Liver (tissue), 9 donors: ENCODE measurements around the gene CA10. TPM values are rescaled to one million over a fixed set of nuclear protein-coding genes. Genes with fewer than 3 reads are reported as not detected.

Experiments used
- DNase-seq: peaks from one replicate; pipeline ENCODE4 v3.0.0-alpha.2; 2017; ENCODE audit warnings: low spot score
- H3K27ac ChIP-seq, 2 donors: one replicate each; pipeline ENCODE4 v1.7.0; 2013; ENCODE audit warnings: inconsistent platforms in 2 of 2, low read length in 2 of 2, control low read depth in 1 of 2, low read depth in 1 of 2, mild to moderate bottlenecking in 1 of 2
- H3K27me3 ChIP-seq, 4 donors: one replicate each; pipeline versions ENCODE4 v1.6.1 to v1.7.0; 2013; ENCODE audit warnings: low read length in 3 of 4, inconsistent platforms in 1 of 4, mild to moderate bottlenecking in 1 of 4, moderate library complexity in 1 of 4; ENCODE audit not compliant: control insufficient read depth in 4 of 4, insufficient read depth in 4 of 4
- H3K36me3 ChIP-seq, 4 donors: one replicate each; pipeline versions ENCODE4 v1.6.1 to v1.7.0; 2013; ENCODE audit warnings: low read length in 3 of 4, mild to moderate bottlenecking in 3 of 4, low read depth in 1 of 4, moderate library complexity in 1 of 4; ENCODE audit not compliant: control insufficient read depth in 4 of 4, insufficient read depth in 3 of 4
- H3K4me1 ChIP-seq, 4 donors: one replicate each; pipeline versions ENCODE4 v1.6.1 to v1.7.0; 2013; ENCODE audit warnings: low read length in 3 of 4, mild to moderate bottlenecking in 3 of 4, moderate library complexity in 1 of 4; ENCODE audit not compliant: control insufficient read depth in 4 of 4, insufficient read depth in 4 of 4
- H3K4me3 ChIP-seq, 3 donors: one replicate each; pipeline versions ENCODE4 v1.6.1 to v1.7.0; 2013; ENCODE audit warnings: low read length in 3 of 3, control low read depth in 1 of 3, low read depth in 1 of 3, mild to moderate bottlenecking in 1 of 3
- H3K9ac ChIP-seq, 2 donors: one replicate each; pipeline ENCODE4 v1.7.0; 2013; ENCODE audit warnings: low read length in 2 of 2, mild to moderate bottlenecking in 2 of 2, moderate library complexity in 2 of 2, control low read depth in 1 of 2, low read depth in 1 of 2
- H3K9me3 ChIP-seq, 4 donors: one replicate each; pipeline versions ENCODE4 v1.6.1 to v1.7.0; 2013; ENCODE audit warnings: low read length in 3 of 4; ENCODE audit not compliant: control insufficient read depth in 4 of 4
- EGR1 ChIP-seq, 2 donors: IDR thresholded peaks; 2 replicates each; pipeline ENCODE4 v1.6.1; 2016 to 2018; ENCODE audit warnings: antibody characterized with exemption in 2 of 2, low read depth in 2 of 2
- FOXA1 ChIP-seq: IDR thresholded peaks from 2 replicates; pipeline ENCODE4 v1.6.1; 2016; ENCODE audit warnings: antibody characterized with exemption
- FOXA2 ChIP-seq: IDR thresholded peaks from 2 replicates; pipeline ENCODE4 v1.6.1; 2016; ENCODE audit warnings: antibody characterized with exemption
- HNF4A ChIP-seq, 2 donors: conservative IDR thresholded peaks; 2 replicates each; pipeline ENCODE4 v1.6.1; 2016; ENCODE audit warnings: antibody characterized with exemption in 2 of 2, mild to moderate bottlenecking in 2 of 2
- HNF4G ChIP-seq: IDR thresholded peaks from 2 replicates; pipeline ENCODE4 v1.6.1; 2016; ENCODE audit warnings: antibody characterized with exemption
- JUND ChIP-seq, 2 donors: IDR thresholded peaks; 2 replicates each; pipeline ENCODE4 v1.6.1; 2016; ENCODE audit warnings: antibody characterized with exemption in 2 of 2
- NR2F2 ChIP-seq: IDR thresholded peaks from 2 replicates; pipeline ENCODE4 v1.6.1; 2016; ENCODE audit warnings: antibody characterized with exemption
- RAD21 ChIP-seq, 2 donors: IDR thresholded peaks; 2 replicates each; pipeline ENCODE4 v1.6.1; 2016; ENCODE audit warnings: antibody characterized with exemption in 2 of 2, mild to moderate bottlenecking in 2 of 2
- RXRA ChIP-seq, 2 donors: IDR thresholded peaks; 2 replicates each; pipeline ENCODE4 v1.6.1; 2017 to 2018; ENCODE audit warnings: antibody characterized with exemption in 2 of 2, mild to moderate bottlenecking in 1 of 2
- YY1 ChIP-seq: IDR thresholded peaks from 2 replicates; pipeline ENCODE4 v1.6.1; 2016; ENCODE audit warnings: antibody characterized with exemption, mild to moderate bottlenecking
- WGBS: extraction: QIAGEN DNeasy Blood & Tissue Kit; methylation state at CpG from one replicate; pipeline ENCODE4 v1.1.7; 2013; 5-methylcytosine and 5-hydroxymethylcytosine counted together
- polyA plus RNA-seq, 2 donors: library from polyadenylated mRNA; stranded (reverse) in 1 of 2; unstranded in 1 of 2; fragments of 200-250 nt in 1 of 2; fragments of >200 nt in 1 of 2; fragmentation: Nextera tagmentation in 1 of 2; extraction: Ambion mirVana in 1 of 2; gene quantifications; one replicate each; pipeline versions ENCODE4 v1.2.1 to v1.2.3, GENCODE V29; 2013 to 2015
- total RNA-seq, 2 donors: library from RNA; depleted of rRNA; stranded (reverse); fragments of >200 nt; gene quantifications; one replicate each; pipeline ENCODE4 v1.2.3, GENCODE V29; 2014
- TF ChIP-seq, protein P1 (sequence below): fragments of 150-350 bp; IDR thresholded peaks from 2 replicates; pipeline ENCODE4 v1.5.1; 2017; ENCODE audit warnings: improper control_type of control experiment, low read depth, low read length; ENCODE audit not compliant: missing input control
- TF ChIP-seq, protein P2 (sequence below): IDR thresholded peaks from 2 replicates; pipeline ENCODE4 v1.6.1; 2016; ENCODE audit warnings: antibody characterized with exemption
- TF ChIP-seq, protein P3 (sequence below): IDR thresholded peaks from 2 replicates; pipeline ENCODE4 v1.6.1; 2016; ENCODE audit warnings: antibody characterized with exemption
- TF ChIP-seq, protein P4 (sequence below): IDR thresholded peaks from 2 replicates; pipeline ENCODE4 v1.6.1; 2016; ENCODE audit warnings: antibody characterized with exemption
- TF ChIP-seq, protein P5 (sequence below): IDR thresholded peaks from 2 replicates; pipeline ENCODE4 v1.6.1; 2016; ENCODE audit warnings: antibody characterized with exemption, mild to moderate bottlenecking
- donor health status: healthy.
- donor health status: healthy.
- donor health status: healthy.
- donor health status: healthy.
- donor health status: healthy.

Gene CA10
- total and polyA plus RNA-seq, 4 donors, result 0.05 TPM; not detected in 3

DNA sequence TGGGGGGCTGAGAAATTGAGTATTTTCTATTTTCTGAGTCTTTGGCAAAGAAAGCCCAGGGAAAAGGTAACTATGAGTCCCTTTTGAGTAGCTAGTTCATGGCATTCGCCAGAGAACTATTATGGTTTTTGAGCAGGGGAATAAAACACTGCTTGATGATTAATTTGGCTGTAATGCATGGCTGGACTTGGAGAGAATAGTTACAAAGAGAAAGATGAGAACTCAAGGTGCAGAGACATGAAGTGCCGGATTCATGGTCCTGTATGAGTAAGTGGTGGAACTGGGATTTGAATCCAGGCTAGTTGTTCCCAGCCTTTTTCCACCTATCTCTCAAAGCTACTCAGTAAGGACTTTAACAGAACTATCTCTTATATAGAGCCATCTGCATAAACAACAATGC is 266.6 kb downstream of the CA10 start (continued):
- TF ChIP-seq FOXA2, result no peak
- TF ChIP-seq, protein P1, sequence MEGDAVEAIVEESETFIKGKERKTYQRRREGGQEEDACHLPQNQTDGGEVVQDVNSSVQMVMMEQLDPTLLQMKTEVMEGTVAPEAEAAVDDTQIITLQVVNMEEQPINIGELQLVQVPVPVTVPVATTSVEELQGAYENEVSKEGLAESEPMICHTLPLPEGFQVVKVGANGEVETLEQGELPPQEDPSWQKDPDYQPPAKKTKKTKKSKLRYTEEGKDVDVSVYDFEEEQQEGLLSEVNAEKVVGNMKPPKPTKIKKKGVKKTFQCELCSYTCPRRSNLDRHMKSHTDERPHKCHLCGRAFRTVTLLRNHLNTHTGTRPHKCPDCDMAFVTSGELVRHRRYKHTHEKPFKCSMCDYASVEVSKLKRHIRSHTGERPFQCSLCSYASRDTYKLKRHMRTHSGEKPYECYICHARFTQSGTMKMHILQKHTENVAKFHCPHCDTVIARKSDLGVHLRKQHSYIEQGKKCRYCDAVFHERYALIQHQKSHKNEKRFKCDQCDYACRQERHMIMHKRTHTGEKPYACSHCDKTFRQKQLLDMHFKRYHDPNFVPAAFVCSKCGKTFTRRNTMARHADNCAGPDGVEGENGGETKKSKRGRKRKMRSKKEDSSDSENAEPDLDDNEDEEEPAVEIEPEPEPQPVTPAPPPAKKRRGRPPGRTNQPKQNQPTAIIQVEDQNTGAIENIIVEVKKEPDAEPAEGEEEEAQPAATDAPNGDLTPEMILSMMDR, result no peak

DNA sequence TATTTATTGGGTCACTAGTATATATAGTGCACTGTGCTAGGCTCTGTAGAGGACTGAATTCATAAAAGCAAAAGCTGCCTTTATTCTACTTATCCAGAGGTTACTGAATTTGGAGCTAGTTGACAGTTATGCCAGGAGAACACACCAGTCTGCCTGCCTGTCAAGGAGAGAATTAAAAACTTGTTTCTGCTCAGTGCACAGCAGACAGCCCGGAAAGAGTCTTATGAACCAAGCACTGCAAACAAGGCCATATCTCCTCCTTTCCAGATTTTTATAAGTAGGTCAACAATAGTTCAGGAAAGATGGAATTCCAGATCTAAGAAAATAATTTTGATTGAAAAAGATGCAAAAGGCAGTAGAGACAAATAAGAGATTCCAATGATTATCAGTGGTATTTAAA is 267.8 kb downstream of the CA10 start:
- DNase-seq, result no peak
- WGBS, result 85% methylated on average over 1 of the region's 1 CpG
- TF ChIP-seq FOXA2 (no peak), EGR1 (IDR thresholded peaks at IDR 0.05; ENCODE audit: low read depth in 2 of 2) (no peak), RXRA (IDR thresholded peaks at IDR 0.05) (no peak), YY1 (no peak), JUND (IDR thresholded peaks at IDR 0.05) (no peak), HNF4A (conservative IDR thresholded peaks at IDR 0.05) (no peak)
- TF ChIP-seq, protein P2, sequence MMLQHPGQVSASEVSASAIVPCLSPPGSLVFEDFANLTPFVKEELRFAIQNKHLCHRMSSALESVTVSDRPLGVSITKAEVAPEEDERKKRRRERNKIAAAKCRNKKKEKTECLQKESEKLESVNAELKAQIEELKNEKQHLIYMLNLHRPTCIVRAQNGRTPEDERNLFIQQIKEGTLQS, result no peak
- TF ChIP-seq, protein P1, result no peak
- Histone ChIP-seq H3K9ac (no peak overlapping the region), H3K27me3 (peaks cover 0 to 5% (median 0%) of the 10 kb centered on the region in 4 donors), H3K36me3 (no peaks in the 10 kb centered on the region), H3K4me3 (no peak overlapping the region), H3K9me3 (no peaks in the 10 kb centered on the region), H3K4me1 (no peaks in the 10 kb centered on the region), H3K27ac (no peak overlapping the region)

DNA sequence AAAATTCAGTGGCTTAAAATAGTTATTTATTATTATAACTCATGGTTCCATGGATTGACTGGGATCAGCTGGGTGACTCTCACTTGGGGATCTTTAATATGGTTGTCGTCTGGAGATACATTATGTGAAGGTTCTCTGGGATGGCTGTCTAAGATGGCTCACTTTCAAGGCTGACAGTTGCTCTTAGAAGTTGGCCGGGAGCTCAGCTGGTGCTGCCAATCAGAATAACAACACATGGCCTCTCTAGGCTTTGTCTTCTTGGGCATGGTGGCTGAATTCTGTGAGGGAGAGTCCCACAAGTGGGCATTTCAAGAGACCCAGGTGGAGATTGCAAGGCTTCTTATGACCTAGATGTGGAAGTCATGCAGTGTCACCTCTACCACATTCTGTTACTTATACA is 269.7 kb downstream of the CA10 start:
- WGBS, result 75% methylated on average over 2 of the region's 2 CpGs
- Histone ChIP-seq H3K4me1 (no peaks in the 10 kb centered on the region), H3K9ac (no peak overlapping the region), H3K27ac (no peak overlapping the region), H3K27me3 (peaks cover 0 to 5% (median 0%) of the 10 kb centered on the region in 4 donors), H3K9me3 (no peaks in the 10 kb centered on the region), H3K36me3 (no peaks in the 10 kb centered on the region), H3K4me3 (no peak overlapping the region)
- TF ChIP-seq RAD21 (IDR thresholded peaks at IDR 0.05) (no peak), EGR1 (IDR thresholded peaks at IDR 0.05; ENCODE audit: low read depth in 2 of 2) (no peak), YY1 (no peak), HNF4G (no peak), HNF4A (conservative IDR thresholded peaks at IDR 0.05) (no peak), FOXA2 (no peak), NR2F2 (no peak), RXRA (IDR thresholded peaks at IDR 0.05) (no peak), FOXA1 (no peak)
- TF ChIP-seq, protein P3, sequence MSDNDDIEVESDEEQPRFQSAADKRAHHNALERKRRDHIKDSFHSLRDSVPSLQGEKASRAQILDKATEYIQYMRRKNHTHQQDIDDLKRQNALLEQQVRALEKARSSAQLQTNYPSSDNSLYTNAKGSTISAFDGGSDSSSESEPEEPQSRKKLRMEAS, result no peak
- TF ChIP-seq, protein P1, result no peak
- TF ChIP-seq, protein P4, sequence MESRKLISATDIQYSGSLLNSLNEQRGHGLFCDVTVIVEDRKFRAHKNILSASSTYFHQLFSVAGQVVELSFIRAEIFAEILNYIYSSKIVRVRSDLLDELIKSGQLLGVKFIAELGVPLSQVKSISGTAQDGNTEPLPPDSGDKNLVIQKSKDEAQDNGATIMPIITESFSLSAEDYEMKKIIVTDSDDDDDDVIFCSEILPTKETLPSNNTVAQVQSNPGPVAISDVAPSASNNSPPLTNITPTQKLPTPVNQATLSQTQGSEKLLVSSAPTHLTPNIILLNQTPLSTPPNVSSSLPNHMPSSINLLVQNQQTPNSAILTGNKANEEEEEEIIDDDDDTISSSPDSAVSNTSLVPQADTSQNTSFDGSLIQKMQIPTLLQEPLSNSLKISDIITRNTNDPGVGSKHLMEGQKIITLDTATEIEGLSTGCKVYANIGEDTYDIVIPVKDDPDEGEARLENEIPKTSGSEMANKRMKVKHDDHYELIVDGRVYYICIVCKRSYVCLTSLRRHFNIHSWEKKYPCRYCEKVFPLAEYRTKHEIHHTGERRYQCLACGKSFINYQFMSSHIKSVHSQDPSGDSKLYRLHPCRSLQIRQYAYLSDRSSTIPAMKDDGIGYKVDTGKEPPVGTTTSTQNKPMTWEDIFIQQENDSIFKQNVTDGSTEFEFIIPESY, result no peak
- TF ChIP-seq, protein P5, sequence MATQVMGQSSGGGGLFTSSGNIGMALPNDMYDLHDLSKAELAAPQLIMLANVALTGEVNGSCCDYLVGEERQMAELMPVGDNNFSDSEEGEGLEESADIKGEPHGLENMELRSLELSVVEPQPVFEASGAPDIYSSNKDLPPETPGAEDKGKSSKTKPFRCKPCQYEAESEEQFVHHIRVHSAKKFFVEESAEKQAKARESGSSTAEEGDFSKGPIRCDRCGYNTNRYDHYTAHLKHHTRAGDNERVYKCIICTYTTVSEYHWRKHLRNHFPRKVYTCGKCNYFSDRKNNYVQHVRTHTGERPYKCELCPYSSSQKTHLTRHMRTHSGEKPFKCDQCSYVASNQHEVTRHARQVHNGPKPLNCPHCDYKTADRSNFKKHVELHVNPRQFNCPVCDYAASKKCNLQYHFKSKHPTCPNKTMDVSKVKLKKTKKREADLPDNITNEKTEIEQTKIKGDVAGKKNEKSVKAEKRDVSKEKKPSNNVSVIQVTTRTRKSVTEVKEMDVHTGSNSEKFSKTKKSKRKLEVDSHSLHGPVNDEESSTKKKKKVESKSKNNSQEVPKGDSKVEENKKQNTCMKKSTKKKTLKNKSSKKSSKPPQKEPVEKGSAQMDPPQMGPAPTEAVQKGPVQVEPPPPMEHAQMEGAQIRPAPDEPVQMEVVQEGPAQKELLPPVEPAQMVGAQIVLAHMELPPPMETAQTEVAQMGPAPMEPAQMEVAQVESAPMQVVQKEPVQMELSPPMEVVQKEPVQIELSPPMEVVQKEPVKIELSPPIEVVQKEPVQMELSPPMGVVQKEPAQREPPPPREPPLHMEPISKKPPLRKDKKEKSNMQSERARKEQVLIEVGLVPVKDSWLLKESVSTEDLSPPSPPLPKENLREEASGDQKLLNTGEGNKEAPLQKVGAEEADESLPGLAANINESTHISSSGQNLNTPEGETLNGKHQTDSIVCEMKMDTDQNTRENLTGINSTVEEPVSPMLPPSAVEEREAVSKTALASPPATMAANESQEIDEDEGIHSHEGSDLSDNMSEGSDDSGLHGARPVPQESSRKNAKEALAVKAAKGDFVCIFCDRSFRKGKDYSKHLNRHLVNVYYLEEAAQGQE, result no peak
- TF ChIP-seq, protein P2, result no peak
- DNase-seq, result no peak
